ENCODE data around the gene ITPR2.

GRCh38 chr12:26431211-26431610, 401.8 kb downstream of the ITPR2 start:
- no peak for TF ChIP-seq POLR2AphosphoS5 (IDR thresholded peaks at IDR 0.05; ENCODE audit: insufficient read depth in 1 of 2, low read depth in 1 of 2)
- no peak for TF ChIP-seq CTCF (IDR thresholded peaks at IDR 0.05)
- no peak for TF ChIP-seq POLR2A (IDR thresholded peaks at IDR 0.05)
